HepG2 (cell line): ENCODE results near the gene RARG. TPM values are rescaled to one million over a fixed set of nuclear protein-coding genes. Genes with fewer than 3 reads are reported as not detected.

Experiments used
- ETV6 ChIP-seq: sonication (generic); formaldehyde crosslinking; conservative IDR thresholded peaks from 2 replicates; pipeline ENCODE4 v1.4.0; 2020; ENCODE audit warnings: missing genetic modification reagents
- NONO ChIP-seq, 2 experiments: fragments of 450-650 bp in 1 of 2; sonication (generic) in 1 of 2; formaldehyde crosslinking in 1 of 2; IDR thresholded peaks in 1 of 2; conservative IDR thresholded peaks in 1 of 2; 2 replicates each; pipeline versions ENCODE4 v1.6.1 to v1.8.0; 2017 to 2022; ENCODE audit warnings: mild to moderate bottlenecking in 1 of 2, missing genetic modification reagents in 1 of 2, moderate library complexity in 1 of 2
- PHF21A ChIP-seq: sonication (generic); formaldehyde crosslinking; IDR thresholded peaks from 2 replicates; pipeline ENCODE4 v1.5.0; 2020; ENCODE audit warnings: mild to moderate bottlenecking, missing genetic modification reagents
- TOE1 ChIP-seq: sonication (generic); formaldehyde crosslinking; IDR thresholded peaks from 2 replicates; pipeline ENCODE4 v1.4.0; 2020; ENCODE audit warnings: mild to moderate bottlenecking, missing genetic modification reagents
- ZNF335 ChIP-seq: sonication (generic); formaldehyde crosslinking; IDR thresholded peaks from 2 replicates; pipeline ENCODE4 v1.4.0; 2020; ENCODE audit warnings: missing genetic modification reagents
- ZSCAN31 ChIP-seq: sonication (generic); formaldehyde crosslinking; IDR thresholded peaks from 2 replicates; pipeline ENCODE4 v1.5.0; 2020; ENCODE audit warnings: low read depth, mild to moderate bottlenecking, missing genetic modification reagents
- polyA plus RNA-seq, 8 experiments: library from polyadenylated mRNA; depleted of rRNA in 3 of 8; stranded (reverse) in 7 of 8; unstranded in 1 of 8; fragments of >200 nt; fragmentation: Illumina TruSeq in 4 of 8; extraction: Trizol in 4 of 8; gene quantifications; 2 replicates each; pipeline versions ENCODE4 v1.2.1 to v1.2.3, GENCODE V29; 2011 to 2016; ENCODE audit warnings: low read depth in 4 of 8, missing spikeins in 1 of 8, mixed read lengths in 1 of 8; ENCODE audit not compliant: insufficient read depth in 1 of 8
- total RNA-seq, 5 experiments: library from RNA; depleted of rRNA; stranded (reverse); fragments of >200 nt; fragmentation: Illumina TruSeq; extraction: Trizol; gene quantifications; 2 replicates each; pipeline ENCODE4 v1.2.3, GENCODE V29; 2016; ENCODE audit warnings: low read depth in 1 of 5
- TF ChIP-seq, protein P1 (sequence below): sonication (generic); formaldehyde crosslinking; IDR thresholded peaks from 2 replicates; pipeline ENCODE4 v1.4.0; 2020; ENCODE audit warnings: mild to moderate bottlenecking, missing genetic modification reagents
- TF ChIP-seq, protein P2 (sequence below), 2 experiments: fragments of 450-650 bp in 1 of 2; sonication (generic) in 1 of 2; formaldehyde crosslinking in 1 of 2; IDR thresholded peaks; 2 replicates each; pipeline versions ENCODE4 v1.6.1 to v1.8.0; 2016 to 2022; ENCODE audit warnings: antibody characterized with exemption in 1 of 2, mild to moderate bottlenecking in 1 of 2, missing genetic modification reagents in 1 of 2
- TF ChIP-seq, protein P3 (sequence below): sonication (generic); formaldehyde crosslinking; conservative IDR thresholded peaks from 2 replicates; pipeline ENCODE4 v1.4.0; 2020; ENCODE audit warnings: missing genetic modification reagents
- TF ChIP-seq, protein P4 (sequence below): conservative IDR thresholded peaks from 2 replicates; pipeline ENCODE4 v1.6.1; 2018; ENCODE audit warnings: missing genetic modification reagents

The RARG gene
- total and polyA plus RNA-seq, 2 of the 13 experiments (the other 11 are each of a cell fraction or from before 2014, with no cell fraction given), result 0.77 to 1.5 TPM

DNA sequence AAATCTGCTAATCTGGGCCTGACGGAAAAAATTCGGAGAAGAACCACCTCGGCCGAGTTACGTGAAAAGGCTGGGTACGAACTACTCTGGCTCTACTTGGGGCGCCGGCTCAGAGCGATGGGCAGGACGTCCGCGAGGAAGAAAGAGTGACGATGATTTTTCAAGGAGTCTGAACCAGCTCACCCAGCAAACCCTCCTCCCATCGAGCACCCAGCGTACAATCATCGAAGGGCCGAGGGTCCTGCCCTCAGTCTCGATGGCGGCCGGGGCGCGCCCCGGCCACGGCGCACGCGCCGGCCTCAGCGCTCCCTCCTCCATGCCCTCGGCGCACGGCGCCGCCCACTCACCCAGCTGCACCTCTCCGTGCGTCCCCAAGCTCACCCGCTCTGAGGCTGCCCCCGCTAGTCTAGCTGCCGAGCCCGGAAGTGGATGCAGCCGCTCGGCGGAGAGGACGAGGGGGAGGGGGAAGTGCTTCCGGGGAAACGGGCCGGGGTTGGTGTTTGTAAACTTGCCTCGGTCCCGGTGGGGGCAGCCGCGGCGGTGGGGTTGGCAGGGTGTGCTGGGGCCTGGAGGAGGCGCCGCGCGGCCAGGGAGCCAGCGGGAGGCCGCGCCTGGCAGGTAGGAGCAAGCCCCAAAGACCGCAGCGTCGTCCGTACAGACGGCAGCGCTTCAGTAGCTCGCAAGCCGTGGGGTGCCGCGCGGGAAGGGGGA is 51.6 kb downstream of the RARG start, which contains the start of the genes CSAD and ZNF740 (continued):
- TF ChIP-seq, protein P1, sequence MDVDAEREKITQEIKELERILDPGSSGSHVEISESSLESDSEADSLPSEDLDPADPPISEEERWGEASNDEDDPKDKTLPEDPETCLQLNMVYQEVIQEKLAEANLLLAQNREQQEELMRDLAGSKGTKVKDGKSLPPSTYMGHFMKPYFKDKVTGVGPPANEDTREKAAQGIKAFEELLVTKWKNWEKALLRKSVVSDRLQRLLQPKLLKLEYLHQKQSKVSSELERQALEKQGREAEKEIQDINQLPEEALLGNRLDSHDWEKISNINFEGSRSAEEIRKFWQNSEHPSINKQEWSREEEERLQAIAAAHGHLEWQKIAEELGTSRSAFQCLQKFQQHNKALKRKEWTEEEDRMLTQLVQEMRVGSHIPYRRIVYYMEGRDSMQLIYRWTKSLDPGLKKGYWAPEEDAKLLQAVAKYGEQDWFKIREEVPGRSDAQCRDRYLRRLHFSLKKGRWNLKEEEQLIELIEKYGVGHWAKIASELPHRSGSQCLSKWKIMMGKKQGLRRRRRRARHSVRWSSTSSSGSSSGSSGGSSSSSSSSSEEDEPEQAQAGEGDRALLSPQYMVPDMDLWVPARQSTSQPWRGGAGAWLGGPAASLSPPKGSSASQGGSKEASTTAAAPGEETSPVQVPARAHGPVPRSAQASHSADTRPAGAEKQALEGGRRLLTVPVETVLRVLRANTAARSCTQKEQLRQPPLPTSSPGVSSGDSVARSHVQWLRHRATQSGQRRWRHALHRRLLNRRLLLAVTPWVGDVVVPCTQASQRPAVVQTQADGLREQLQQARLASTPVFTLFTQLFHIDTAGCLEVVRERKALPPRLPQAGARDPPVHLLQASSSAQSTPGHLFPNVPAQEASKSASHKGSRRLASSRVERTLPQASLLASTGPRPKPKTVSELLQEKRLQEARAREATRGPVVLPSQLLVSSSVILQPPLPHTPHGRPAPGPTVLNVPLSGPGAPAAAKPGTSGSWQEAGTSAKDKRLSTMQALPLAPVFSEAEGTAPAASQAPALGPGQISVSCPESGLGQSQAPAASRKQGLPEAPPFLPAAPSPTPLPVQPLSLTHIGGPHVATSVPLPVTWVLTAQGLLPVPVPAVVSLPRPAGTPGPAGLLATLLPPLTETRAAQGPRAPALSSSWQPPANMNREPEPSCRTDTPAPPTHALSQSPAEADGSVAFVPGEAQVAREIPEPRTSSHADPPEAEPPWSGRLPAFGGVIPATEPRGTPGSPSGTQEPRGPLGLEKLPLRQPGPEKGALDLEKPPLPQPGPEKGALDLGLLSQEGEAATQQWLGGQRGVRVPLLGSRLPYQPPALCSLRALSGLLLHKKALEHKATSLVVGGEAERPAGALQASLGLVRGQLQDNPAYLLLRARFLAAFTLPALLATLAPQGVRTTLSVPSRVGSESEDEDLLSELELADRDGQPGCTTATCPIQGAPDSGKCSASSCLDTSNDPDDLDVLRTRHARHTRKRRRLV (CRISPR knock-in tag), result no peak
- TF ChIP-seq ZSCAN31 (CRISPR knock-in tag) (0 out of 2 replicates have a peak, but pooled peaks have one; percentile 28), NONO (IDR thresholded peaks at IDR 0.05) (no peak), NONO (CRISPR knock-in tag; conservative IDR thresholded peaks at IDR 0.05) (peak; percentile 89), TOE1 (CRISPR knock-in tag) (no peak; the same call in 1 of the 2 replicates), ETV6 (CRISPR knock-in tag) (peak; percentile 51; the same call in 1 of the 2 replicates), ZNF335 (CRISPR knock-in tag) (peak; percentile 60; the same call in 1 of the 2 replicates), PHF21A (CRISPR knock-in tag) (peak; percentile 81; the same call in 1 of the 2 replicates)
- TF ChIP-seq, protein P2, sequence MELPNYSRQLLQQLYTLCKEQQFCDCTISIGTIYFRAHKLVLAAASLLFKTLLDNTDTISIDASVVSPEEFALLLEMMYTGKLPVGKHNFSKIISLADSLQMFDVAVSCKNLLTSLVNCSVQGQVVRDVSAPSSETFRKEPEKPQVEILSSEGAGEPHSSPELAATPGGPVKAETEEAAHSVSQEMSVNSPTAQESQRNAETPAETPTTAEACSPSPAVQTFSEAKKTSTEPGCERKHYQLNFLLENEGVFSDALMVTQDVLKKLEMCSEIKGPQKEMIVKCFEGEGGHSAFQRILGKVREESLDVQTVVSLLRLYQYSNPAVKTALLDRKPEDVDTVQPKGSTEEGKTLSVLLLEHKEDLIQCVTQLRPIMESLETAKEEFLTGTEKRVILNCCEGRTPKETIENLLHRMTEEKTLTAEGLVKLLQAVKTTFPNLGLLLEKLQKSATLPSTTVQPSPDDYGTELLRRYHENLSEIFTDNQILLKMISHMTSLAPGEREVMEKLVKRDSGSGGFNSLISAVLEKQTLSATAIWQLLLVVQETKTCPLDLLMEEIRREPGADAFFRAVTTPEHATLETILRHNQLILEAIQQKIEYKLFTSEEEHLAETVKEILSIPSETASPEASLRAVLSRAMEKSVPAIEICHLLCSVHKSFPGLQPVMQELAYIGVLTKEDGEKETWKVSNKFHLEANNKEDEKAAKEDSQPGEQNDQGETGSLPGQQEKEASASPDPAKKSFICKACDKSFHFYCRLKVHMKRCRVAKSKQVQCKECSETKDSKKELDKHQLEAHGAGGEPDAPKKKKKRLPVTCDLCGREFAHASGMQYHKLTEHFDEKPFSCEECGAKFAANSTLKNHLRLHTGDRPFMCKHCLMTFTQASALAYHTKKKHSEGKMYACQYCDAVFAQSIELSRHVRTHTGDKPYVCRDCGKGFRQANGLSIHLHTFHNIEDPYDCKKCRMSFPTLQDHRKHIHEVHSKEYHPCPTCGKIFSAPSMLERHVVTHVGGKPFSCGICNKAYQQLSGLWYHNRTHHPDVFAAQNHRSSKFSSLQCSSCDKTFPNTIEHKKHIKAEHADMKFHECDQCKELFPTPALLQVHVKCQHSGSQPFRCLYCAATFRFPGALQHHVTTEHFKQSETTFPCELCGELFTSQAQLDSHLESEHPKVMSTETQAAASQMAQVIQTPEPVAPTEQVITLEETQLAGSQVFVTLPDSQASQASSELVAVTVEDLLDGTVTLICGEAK (IDR thresholded peaks at IDR 0.05), result peak; percentile 74
- TF ChIP-seq, protein P2 (CRISPR knock-in tag; IDR thresholded peaks at IDR 0.05), result no peak; the same call in 1 of the 2 replicates
- TF ChIP-seq, protein P3, sequence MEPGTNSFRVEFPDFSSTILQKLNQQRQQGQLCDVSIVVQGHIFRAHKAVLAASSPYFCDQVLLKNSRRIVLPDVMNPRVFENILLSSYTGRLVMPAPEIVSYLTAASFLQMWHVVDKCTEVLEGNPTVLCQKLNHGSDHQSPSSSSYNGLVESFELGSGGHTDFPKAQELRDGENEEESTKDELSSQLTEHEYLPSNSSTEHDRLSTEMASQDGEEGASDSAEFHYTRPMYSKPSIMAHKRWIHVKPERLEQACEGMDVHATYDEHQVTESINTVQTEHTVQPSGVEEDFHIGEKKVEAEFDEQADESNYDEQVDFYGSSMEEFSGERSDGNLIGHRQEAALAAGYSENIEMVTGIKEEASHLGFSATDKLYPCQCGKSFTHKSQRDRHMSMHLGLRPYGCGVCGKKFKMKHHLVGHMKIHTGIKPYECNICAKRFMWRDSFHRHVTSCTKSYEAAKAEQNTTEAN (CRISPR knock-in tag), result 0 out of 2 replicates have a peak, but pooled peaks have one; percentile 21
- TF ChIP-seq, protein P4, sequence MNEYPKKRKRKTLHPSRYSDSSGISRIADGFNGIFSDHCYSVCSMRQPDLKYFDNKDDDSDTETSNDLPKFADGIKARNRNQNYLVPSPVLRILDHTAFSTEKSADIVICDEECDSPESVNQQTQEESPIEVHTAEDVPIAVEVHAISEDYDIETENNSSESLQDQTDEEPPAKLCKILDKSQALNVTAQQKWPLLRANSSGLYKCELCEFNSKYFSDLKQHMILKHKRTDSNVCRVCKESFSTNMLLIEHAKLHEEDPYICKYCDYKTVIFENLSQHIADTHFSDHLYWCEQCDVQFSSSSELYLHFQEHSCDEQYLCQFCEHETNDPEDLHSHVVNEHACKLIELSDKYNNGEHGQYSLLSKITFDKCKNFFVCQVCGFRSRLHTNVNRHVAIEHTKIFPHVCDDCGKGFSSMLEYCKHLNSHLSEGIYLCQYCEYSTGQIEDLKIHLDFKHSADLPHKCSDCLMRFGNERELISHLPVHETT, result peak; percentile 98
